IMR-90 (cell line): Measurements from ENCODE around the gene KCNE2. TPM values are rescaled to one million over a fixed set of nuclear protein-coding genes. Genes with fewer than 3 reads are reported as not detected.
"Not testable (repeated sequence)": the region's sequence is repeated elsewhere in the genome, so short reads cannot be mapped to it uniquely, and the experiment has no call there.

Source experiments
- ATAC-seq: fragments of 200-7000 bp; cut with Tn5 transposase; 2 replicates; pipeline ENCODE4 v1.9.1; 2020; ENCODE audit warnings: low read depth, mild to moderate bottlenecking, moderate library complexity
- BruUV-seq: library from RNA; stranded (reverse); fragments of 400-500 nt; replicated peaks from 2 replicates; lab custom pipeline; 2021; lab: Mats Ljungman, UMichigan
- CTCF ChIA-PET: fragments of 300-600 bp; formaldehyde crosslinking; extraction: SDS; loops from one replicate; lab custom pipeline; 2021; ENCODE audit warnings: antibody characterized with exemption; lab: Yijun Ruan, JAX
- POLR2A ChIA-PET: fragments of 300-600 bp; sonication (Branson Sonifier 250); formaldehyde crosslinking; loops from one replicate; lab custom pipeline; 2022; ENCODE audit warnings: antibody characterized with exemption; ENCODE audit not compliant: unreplicated experiment; lab: Charles Lee
- DNase-seq: peaks from one replicate; pipeline ENCODE4 v3.0.0; 2013
- H2AFZ ChIP-seq: replicated peaks from 2 replicates; pipeline ENCODE3; 2013; ENCODE audit warnings: low read length, mild to moderate bottlenecking; ENCODE audit not compliant: poor library complexity
- H2AK5ac ChIP-seq: 2 replicates; pipeline ENCODE4 v1.6.1; 2013; ENCODE audit warnings: low read depth, low read length, inconsistent platforms
- H2AK9ac ChIP-seq: replicated peaks from 2 replicates; pipeline ENCODE3; 2013; ENCODE audit warnings: mild to moderate bottlenecking, low read depth, low read length, moderate library complexity; ENCODE audit not compliant: poor library complexity
- H2BK120ac ChIP-seq: 2 replicates; pipeline ENCODE4 v1.6.1; 2013; ENCODE audit warnings: low read depth, low read length, inconsistent platforms
- H2BK15ac ChIP-seq: 3 replicates; pipeline ENCODE4 v1.6.1; 2013; ENCODE audit warnings: low read depth, low read length, inconsistent platforms
- H2BK20ac ChIP-seq: 2 replicates; pipeline ENCODE4 v1.6.1; 2013; ENCODE audit warnings: low read depth, mild to moderate bottlenecking, inconsistent platforms, low read length, moderate library complexity
- H2BK5ac ChIP-seq: 2 replicates; pipeline ENCODE4 v1.6.1; 2013; ENCODE audit warnings: mild to moderate bottlenecking, low read depth, low read length, inconsistent platforms; ENCODE audit not compliant: poor library complexity, severe bottlenecking
- H3K14ac ChIP-seq: replicated peaks from 2 replicates; pipeline ENCODE4 v1.6.1; 2013; ENCODE audit warnings: low read depth, low read length, inconsistent platforms
- H3K18ac ChIP-seq: 2 replicates; pipeline ENCODE4 v1.6.1; 2013; ENCODE audit warnings: low read depth, low read length, control low read depth
- H3K23ac ChIP-seq: 2 replicates; pipeline ENCODE4 v1.6.1; 2013; ENCODE audit warnings: low read depth, low read length, inconsistent platforms
- H3K27ac ChIP-seq: 2 replicates; pipeline ENCODE4 v1.5.1; 2013; ENCODE audit warnings: mild to moderate bottlenecking, control low read depth, low read length; ENCODE audit not compliant: insufficient read depth
- H3K27me3 ChIP-seq: 2 replicates; pipeline ENCODE4 v1.6.1; 2013; ENCODE audit warnings: low read length; ENCODE audit not compliant: control insufficient read depth, insufficient read depth
- H3K36me3 ChIP-seq: 2 replicates; pipeline ENCODE4 v1.6.1; 2013; ENCODE audit warnings: low read length, mixed read lengths; ENCODE audit not compliant: control insufficient read depth, insufficient read depth
- H3K4ac ChIP-seq: 2 replicates; pipeline ENCODE4 v1.6.1; 2013; ENCODE audit warnings: low read depth, low read length, inconsistent platforms
- H3K4me1 ChIP-seq: 2 replicates; pipeline ENCODE4 v1.6.1; 2013; ENCODE audit warnings: low read length, mixed read lengths; ENCODE audit not compliant: control insufficient read depth, insufficient read depth
- H3K4me2 ChIP-seq: 2 replicates; pipeline ENCODE4 v1.6.1; 2013; ENCODE audit warnings: low read depth, mild to moderate bottlenecking, control low read depth, low read length, moderate library complexity
- H3K4me3 ChIP-seq: 2 replicates; pipeline ENCODE4 v1.5.1; 2013; ENCODE audit warnings: low read depth, mild to moderate bottlenecking, control low read depth, low read length, moderate library complexity; ENCODE audit not compliant: insufficient read depth
- H3K56ac ChIP-seq: 2 replicates; pipeline ENCODE4 v1.6.1; 2013; ENCODE audit warnings: low read length, inconsistent platforms; ENCODE audit not compliant: insufficient read depth; ENCODE audit errors: extremely low read depth
- H3K79me1 ChIP-seq, 2 experiments: 2 replicates each; pipeline ENCODE4 v1.6.1; 2013; ENCODE audit warnings: low read length in 2 of 2, inconsistent platforms in 1 of 2, low read depth in 1 of 2
- H3K9ac ChIP-seq: 2 replicates; pipeline ENCODE4 v1.6.1; 2013; ENCODE audit warnings: low read depth, low read length, control low read depth
- H3K9me1 ChIP-seq: 2 replicates; pipeline ENCODE4 v1.6.1; 2013; ENCODE audit warnings: low read length, inconsistent platforms; ENCODE audit not compliant: insufficient read depth
- H3K9me3 ChIP-seq: 2 replicates; pipeline ENCODE4 v1.6.1; 2013; ENCODE audit warnings: low read length; ENCODE audit not compliant: control insufficient read depth, insufficient read depth
- H4K20me1 ChIP-seq: 2 replicates; pipeline ENCODE4 v1.6.1; 2013; ENCODE audit warnings: low read length, inconsistent platforms; ENCODE audit not compliant: insufficient read depth
- H4K5ac ChIP-seq: 2 replicates; pipeline ENCODE4 v1.6.1; 2013; ENCODE audit warnings: mild to moderate bottlenecking, low read depth, low read length, control low read depth
- H4K8ac ChIP-seq, 2 experiments: 2 replicates each; pipeline ENCODE4 v1.6.1; 2013; ENCODE audit warnings: low read depth in 2 of 2, low read length in 2 of 2, control low read depth in 1 of 2, inconsistent platforms in 1 of 2
- H4K91ac ChIP-seq: 2 replicates; pipeline ENCODE4 v1.6.1; 2013; ENCODE audit warnings: low read depth, low read length, inconsistent platforms; ENCODE audit not compliant: insufficient read depth
- WGBS, 2 experiments: methylation state at CpG; one replicate each; pipeline versions ENCODE4 v1.1.5 to v1.1.7; 2013; ENCODE audit warnings: missing lambda C conversion rate in 2 of 2; ENCODE audit not compliant: insufficient read length in 1 of 2; ENCODE audit errors: extremely low coverage in 2 of 2; 5-methylcytosine and 5-hydroxymethylcytosine counted together
- dilution Hi-C: fragments of 300-500 bp; cut with HindIII; formaldehyde crosslinking; loops from one replicate; pipeline ENCODE4 v1.14.3; 2018; ENCODE audit warnings: low sequenced_read_pairs; ENCODE audit not compliant: unreplicated experiment
- in situ Hi-C: fragments of 300-500 bp; cut with MboI; formaldehyde crosslinking; loops from 3 replicates; pipeline ENCODE4 v1.14.3; 2019; ENCODE audit warnings: low sequenced_read_pairs, inconsistent platforms, mixed read lengths
- intact Hi-C: fragments of 100-400 bp; cut with micrococcal nuclease; formaldehyde crosslinking; loops from 2 replicates; pipeline ENCODE4 v1.10.0; 2022
- polyA plus RNA-seq, 3 experiments: library from polyadenylated mRNA; depleted of rRNA; stranded (reverse); fragments of >200 nt; gene quantifications; 2 replicates each; pipeline ENCODE4 v1.2.3, GENCODE V29; 2012; ENCODE audit warnings: low replicate concordance in 1 of 3
- total RNA-seq: library from RNA; depleted of rRNA; stranded (reverse); fragments of >200 nt; gene quantifications from 2 replicates; pipeline ENCODE4 v1.2.3, GENCODE V29; 2012; rRNA removed

Gene KCNE2
- total and polyA plus RNA-seq, 2 of the 4 experiments (the other 2 are of a cell fraction), result not detected

GRCh38 chr21:34417448-34418077, 53.8 kb downstream of the KCNE2 start:
- H3K4ac ChIP-seq, H2BK5ac ChIP-seq, DNase-seq, H4K8ac ChIP-seq, POLR2A ChIA-PET, dilution Hi-C loops, H4K91ac ChIP-seq, H3K27me3 ChIP-seq, H3K36me3 ChIP-seq, H4K20me1 ChIP-seq, ATAC-seq, intact Hi-C loops, H4K5ac ChIP-seq, H2BK20ac ChIP-seq, H3K79me1 ChIP-seq, BruUV-seq, H3K9ac ChIP-seq, H2BK15ac ChIP-seq, H2BK120ac ChIP-seq, CTCF ChIA-PET, H2AK5ac ChIP-seq, H3K9me1 ChIP-seq, H3K4me3 ChIP-seq, H3K27ac ChIP-seq, H3K56ac ChIP-seq, H3K18ac ChIP-seq, H3K14ac ChIP-seq, H2AFZ ChIP-seq, H3K4me1 ChIP-seq, H3K9me3 ChIP-seq, H3K23ac ChIP-seq, H3K4me2 ChIP-seq, H2AK9ac ChIP-seq, in situ Hi-C loops: not testable (repeated sequence)
- WGBS, 2 experiments, result no CpG with 5 or more reads among the region's 5 CpGs

Other genes with a start within 250 kb of the KCNE2 start
- gene SMIM11, start 11.5 kb downstream of the KCNE2 start, total RNA-seq, result 6.9 and 8.8 TPM in 2 replicates
- 2.6 and 3.6 TPM in 2 replicates for gene SMIM11, start 11.5 kb downstream of the KCNE2 start, polyA plus RNA-seq (2012; rRNA removed)
- not detected in 2 replicates for gene SMIM34, start 59.9 kb downstream of the KCNE2 start, total RNA-seq
- not detected in 2 replicates for gene SMIM34, start 59.9 kb downstream of the KCNE2 start, polyA plus RNA-seq (2012; rRNA removed)
- gene KCNE1, start 148.2 kb downstream of the KCNE2 start, total RNA-seq, result 0.83 and 0.90 TPM in 2 replicates
- 0.37 and 0.46 TPM in 2 replicates for gene KCNE1, start 148.2 kb downstream of the KCNE2 start, polyA plus RNA-seq (2012; rRNA removed)